ENCODE measurements around the gene CNDP1.
A peak's percentile ranks its signal among the peaks of the same experiment; 100 is the strongest.
"Not testable (repeated sequence)": the region's sequence is repeated elsewhere in the genome, so short reads cannot be mapped to it uniquely, and the experiment has no call there.

The CNDP1 gene

GRCh38 chr18:74544898-74545297, 10.6 kb downstream of the CNDP1 start:
- no peak for DNase-seq (ENCODE audit: low spot score)
- no peak for FAIRE-seq

- DNase-seq (ENCODE audit: low spot score) (no peak), FAIRE-seq (no peak)
Observed at GRCh38 chr18:74546007-74546406, 11.7 kb downstream of the CNDP1 start.

DNA sequence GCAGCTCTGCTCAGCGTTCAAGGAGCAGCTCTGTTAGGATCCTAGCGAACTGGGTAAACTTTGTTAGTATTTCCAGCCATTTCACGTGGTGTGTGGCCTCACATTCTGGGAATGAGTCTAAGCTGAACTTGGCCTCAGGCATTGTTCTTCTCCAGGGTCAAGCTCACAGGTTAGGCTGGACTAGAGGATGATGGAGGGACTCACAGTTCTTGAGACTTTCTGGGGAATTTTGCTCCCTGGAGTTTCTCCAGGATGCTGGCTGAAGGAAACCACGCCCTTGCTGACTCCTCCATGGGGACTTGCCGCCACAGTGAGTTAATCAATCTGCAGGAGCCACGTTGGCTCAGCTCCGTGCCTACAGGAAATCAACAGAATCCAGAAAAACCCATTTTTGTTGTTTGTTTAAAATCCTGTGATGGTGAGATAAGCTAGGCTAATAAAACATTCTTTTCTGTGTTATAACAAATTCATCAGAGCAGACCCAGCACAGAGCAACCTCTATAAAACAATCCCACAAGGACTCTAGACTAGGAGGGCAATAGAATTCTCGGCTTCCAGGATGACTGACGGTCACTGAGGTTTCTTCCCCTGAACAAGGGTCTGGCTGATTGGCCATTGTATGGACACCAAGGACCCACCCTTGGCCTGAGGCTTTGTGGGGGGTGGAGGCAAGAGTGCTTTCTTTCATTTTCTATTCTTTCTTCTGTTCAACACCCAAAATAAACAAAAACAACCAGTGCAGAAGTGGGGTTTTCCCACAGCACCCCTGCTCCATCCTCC, 12.6 kb downstream of the CNDP1 start:
- FAIRE-seq (no peak), DNase-seq (ENCODE audit: low spot score) (no peak)

DNA sequence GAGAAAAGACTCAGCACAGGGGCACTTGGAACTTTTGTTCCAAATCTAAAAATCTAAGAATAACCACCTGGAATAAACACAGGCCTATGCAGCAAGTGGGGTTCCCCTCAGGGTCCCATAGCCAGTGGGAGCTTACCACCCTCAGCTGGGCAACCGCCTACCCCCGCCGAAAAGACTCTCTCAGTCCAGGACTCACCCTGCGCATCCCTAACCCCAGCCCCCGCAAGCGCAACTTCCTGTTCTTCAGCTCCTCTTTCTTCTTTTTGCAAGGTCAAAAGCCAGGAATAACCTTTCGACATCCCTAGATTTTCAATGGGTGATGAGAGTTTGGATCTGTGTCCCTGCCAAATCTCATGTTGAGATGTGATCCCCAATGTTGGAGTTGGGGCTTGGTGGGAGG, 13.6 kb downstream of the CNDP1 start:
- FAIRE-seq (no peak), DNase-seq (ENCODE audit: low spot score) (no peak)

- DNase-seq (ENCODE audit: low spot score) = no peak
- no peak for FAIRE-seq
Observed at GRCh38 chr18:74549591-74550104, 15.3 kb downstream of the CNDP1 start.

GRCh38 chr18:74550886-74551285, 16.6 kb downstream of the CNDP1 start:
- no peak for DNase-seq (ENCODE audit: low spot score)
- no peak for FAIRE-seq

DNA sequence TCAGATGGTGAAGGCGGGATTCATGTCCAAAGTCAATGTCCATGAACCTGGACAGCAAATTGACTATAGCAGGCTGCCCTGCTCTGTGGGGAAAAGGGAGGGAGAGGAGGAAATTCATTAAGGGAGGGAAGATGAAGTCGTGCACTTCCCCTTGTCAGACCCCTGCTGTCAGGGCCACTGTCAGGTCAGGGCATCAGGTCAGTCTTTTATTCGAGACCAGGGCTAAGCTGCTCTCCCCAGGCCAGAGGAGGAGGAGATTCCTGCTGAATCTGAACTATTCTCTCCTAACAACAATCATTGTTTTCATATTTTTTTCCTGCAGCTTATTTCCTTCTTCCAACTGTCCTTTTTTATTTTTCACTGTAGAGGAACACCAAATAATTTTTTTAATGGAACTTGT, 17.2 kb downstream of the CNDP1 start:
- FAIRE-seq = no peak
- no peak for DNase-seq (ENCODE audit: low spot score)

GRCh38 chr18:74551936-74552555, 17.7 kb downstream of the CNDP1 start:
- peak; percentile 77 for DNase-seq (ENCODE audit: low spot score)
- FAIRE-seq = no peak

DNA sequence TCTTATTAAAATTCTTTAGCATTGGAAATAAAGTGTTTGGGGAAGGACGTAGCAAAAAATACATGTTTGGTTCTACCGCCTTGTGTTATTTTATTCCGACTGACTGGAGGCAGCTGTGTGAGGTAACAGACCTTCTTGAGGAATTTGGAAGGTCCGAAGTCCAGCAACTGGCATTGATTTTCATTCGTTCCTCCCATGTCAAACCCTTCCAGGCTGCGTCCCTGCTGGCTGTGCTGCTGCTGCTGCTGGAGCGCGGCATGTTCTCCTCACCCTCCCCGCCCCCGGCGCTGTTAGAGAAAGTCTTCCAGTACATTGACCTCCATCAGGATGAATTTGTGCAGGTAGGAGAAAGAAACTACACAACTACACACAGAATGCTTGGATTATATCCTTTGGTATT, 21.8 kb downstream of the CNDP1 start:
- no peak for FAIRE-seq
- no peak for DNase-seq (ENCODE audit: low spot score)

DNA sequence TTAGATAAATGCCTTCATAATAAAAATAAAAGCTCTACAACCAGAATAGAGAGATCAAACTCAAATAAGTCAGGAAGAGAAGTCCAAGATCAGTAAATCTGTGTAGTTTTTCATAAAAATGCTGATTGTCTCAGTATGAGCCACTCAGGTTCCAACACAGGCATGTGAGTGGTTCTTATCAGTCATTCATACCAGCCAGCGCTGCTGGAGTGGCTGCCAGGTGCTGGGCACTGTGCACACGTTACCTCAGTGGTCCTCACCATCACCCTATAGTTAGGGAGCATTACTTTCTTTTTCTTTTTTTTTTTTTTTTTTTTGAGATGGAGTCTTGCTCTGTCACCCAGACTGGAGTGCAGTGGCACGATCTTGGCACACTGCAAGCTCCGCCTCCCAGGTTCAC, 23.8 kb downstream of the CNDP1 start:
- no peak for FAIRE-seq
- no peak for DNase-seq (ENCODE audit: low spot score)

- FAIRE-seq = no peak
- DNase-seq (ENCODE audit: low spot score) = no peak
Observed at GRCh38 chr18:74562131-74562730, 27.9 kb downstream of the CNDP1 start.

- FAIRE-seq = no peak
Observed at GRCh38 chr18:74562775-74563174, 28.5 kb downstream of the CNDP1 start.

DNA sequence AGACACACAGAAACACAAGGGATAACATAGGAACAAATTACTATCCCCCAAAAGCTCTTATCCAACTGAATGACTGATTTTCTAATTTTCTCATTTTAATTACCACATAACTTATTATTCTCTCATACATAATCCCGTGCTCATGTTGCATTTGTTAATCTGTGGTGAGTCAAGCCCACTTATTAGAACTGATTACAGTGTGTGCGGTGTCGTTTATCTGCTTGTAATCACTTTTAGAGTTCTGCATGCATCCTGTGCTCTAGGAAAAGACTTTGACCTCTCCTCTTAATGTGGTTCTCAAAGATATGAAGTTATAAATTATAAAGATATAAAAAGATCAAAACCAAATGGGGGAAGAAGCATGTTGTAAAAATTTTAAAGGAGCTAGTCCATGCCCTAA, 29.7 kb downstream of the CNDP1 start:
- DNase-seq (ENCODE audit: low spot score) = no peak
- no peak for FAIRE-seq

More at GRCh38 chr18:74562775-74563174, 28.5 kb downstream of the CNDP1 start:
- DNase-seq (ENCODE audit: low spot score) = no peak

DNA sequence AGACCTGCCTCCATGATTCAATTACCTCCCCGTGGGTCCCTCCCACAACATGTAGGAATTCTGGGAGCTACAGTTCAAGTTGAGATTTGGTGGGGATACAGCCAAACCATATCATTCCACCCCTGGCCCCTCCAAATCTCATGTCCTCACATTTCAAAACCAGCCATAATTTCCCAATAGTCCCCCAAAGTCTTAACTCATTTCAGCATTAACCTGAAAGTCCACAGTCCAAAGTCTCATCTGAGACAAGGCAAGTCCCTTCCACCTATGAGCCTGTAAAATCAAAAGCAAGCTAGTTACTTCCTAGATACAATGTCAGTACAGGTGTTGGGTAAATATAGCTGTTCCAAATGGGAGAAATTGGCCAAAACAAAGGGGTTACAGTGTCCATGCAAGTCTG, 30.9 kb downstream of the CNDP1 start:
- FAIRE-seq; DNase-seq (ENCODE audit: low spot score): not testable (repeated sequence)

GRCh38 chr18:74565993-74566392, 31.7 kb downstream of the CNDP1 start:
- not testable (repeated sequence) for FAIRE-seq; DNase-seq (ENCODE audit: low spot score)

GRCh38 chr18:74567822-74568221, 33.5 kb downstream of the CNDP1 start:
- DNase-seq (ENCODE audit: low spot score) (no peak), FAIRE-seq (no peak)

DNA sequence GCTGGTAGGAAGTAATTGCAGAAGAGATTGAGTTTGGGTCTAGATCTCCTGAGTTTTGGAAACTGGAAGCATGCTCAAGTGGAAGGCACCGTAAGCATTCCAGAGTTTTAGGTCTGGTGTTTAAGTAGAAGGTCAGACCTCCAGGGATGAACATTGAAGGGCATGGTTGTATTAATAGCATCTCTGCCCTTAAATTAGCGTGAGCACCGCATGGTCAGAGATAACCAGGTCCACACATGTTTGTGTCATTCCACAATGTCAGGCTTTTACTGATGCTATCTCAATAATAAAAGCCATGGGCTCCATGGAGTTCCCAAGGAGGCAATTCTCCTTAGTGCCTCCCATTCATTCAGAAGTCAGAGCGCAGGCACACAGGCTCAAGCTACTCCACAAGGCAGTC, 35.1 kb downstream of the CNDP1 start:
- FAIRE-seq (no peak), DNase-seq (ENCODE audit: low spot score) (no peak)

DNA sequence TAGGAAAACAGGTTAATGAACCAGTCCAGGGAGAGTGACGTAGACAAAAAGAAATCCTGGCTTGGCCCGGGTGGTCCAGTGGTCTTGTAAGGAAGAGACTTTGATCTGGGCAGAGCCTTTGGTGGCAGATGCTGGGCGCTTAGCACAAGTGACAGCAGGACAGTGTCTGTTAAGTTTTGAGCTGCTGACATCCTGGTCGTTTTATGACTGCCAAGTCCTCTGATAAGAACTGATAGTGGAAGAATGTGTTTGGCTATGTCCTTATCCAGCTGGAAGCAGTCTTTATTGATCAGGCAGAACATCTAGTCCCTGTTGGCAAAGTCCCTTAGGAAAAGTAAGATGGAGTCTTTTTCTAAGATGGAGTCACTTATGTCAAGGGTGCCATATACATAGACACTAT, 36.0 kb downstream of the CNDP1 start:
- FAIRE-seq = no peak
- DNase-seq (ENCODE audit: low spot score) = no peak

DNA sequence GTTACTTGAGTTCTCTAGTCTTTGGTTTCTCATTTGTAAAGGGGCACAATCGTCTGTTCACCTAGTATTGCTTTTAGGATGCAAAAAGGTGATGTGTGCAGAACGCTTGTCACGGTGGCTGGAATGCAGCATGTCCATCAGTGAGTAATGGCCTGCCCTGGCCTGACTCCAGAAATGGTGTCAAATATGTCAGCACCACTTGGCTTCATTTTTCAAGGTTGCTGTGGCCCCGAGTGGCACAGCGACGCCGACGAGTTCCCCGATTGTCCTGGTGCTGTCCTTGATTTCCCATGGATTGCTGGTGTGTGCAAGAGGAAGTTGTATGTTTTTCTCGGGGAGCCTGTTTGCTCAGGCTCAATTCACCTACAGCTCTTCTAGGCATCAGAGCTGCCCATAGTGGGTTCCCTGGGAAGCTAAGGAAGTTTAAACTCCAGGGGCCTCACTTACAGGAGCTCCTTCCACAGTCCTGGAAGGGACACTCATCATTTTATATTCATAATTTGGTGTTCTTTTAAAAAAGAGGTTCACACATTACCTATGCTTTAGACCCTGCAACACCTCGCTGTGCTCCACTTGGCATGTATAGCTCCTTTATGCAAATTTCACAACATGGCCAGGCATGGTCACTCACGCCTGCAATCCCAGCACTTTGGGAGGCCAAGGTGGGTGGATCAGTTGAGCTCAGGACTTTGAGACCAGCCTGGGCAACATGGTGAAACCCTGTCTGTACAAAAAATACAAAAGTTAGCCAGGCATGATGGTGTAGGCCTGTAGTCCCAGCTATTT, 37.8 kb downstream of the CNDP1 start:
- no peak for FAIRE-seq
- no peak for DNase-seq (ENCODE audit: low spot score)

- FAIRE-seq = no peak
- DNase-seq (ENCODE audit: low spot score) = no peak
Observed at GRCh38 chr18:74573053-74573452, 38.8 kb downstream of the CNDP1 start.

DNA sequence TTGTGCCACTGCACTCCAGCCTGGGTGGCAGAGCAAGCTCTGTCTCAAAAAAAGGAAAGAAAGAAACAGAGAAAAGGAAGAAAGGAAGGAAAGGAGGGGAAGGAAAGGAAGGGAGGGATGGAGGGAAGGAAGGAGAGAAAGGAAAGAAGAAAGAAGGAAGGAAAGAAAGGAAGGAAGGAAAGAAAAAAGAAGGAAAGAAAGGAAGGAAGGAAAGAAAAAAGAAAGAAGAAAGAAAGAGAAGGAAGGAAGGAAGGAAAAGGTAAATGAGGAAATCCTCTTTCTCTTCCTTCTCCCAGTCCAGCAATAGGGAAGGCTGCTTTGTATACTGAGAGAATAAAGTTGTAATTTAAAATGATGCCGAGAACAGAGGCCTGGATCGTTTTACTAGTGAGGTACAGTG, 40.6 kb downstream of the CNDP1 start:
- DNase-seq (ENCODE audit: low spot score) (no peak), FAIRE-seq (no peak)

DNA sequence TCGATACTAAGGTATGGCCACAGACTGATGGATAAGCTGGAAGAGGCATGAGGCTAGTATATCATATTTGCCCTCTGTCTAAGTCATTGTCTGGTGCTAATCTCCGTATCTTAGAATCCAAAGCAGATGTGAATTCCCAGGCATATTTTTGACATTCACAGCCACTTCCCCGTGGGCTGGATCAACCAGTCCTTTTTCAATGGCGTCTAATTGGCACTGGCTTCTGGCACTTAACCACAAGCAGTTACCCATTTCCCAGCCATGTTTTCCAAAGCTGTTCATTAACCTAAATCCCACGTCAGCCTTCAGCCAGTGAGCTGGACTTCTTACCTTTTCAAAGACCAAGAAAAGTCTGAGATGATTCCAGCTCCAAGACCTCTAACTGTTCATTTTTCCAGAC, 42.7 kb downstream of the CNDP1 start:
- FAIRE-seq = no peak
- DNase-seq (ENCODE audit: low spot score) = no peak
